Measurements from ENCODE around the gene ZNRF3. TPM values are rescaled to one million over a fixed set of nuclear protein-coding genes. Genes with fewer than 3 reads are reported as not detected.
A peak's percentile ranks its signal among the peaks of the same experiment; 100 is the strongest.

Gene ZNRF3
- total RNA-seq, 4 donors from 2014 or later = 12.9 to 29.7 (median 21.9) TPM

- Histone ChIP-seq H3K27ac (replicated peaks in 1 of 4) (peak overlapping the region; percentile 70 to 80 (median 77)), H3K4me1 (peaks cover 41 to 90% (median 77%) of the 10 kb centered on the region in 4 donors), H3K4me3 (no peak overlapping the region), H3K9me3 (no peaks in the 10 kb centered on the region), H3K27me3 (no peaks in the 10 kb centered on the region), H3K36me3 (no peaks in the 10 kb centered on the region)
- 43% methylated on average over 10 of the region's 10 CpGs for WGBS
- intact Hi-C loops (cut with DNase I) = no loop called here
- TF ChIP-seq POLR2AphosphoS5 (IDR thresholded peaks at IDR 0.05) = peak; percentile 15 to 36
- no peak for TF ChIP-seq POLR2A (IDR thresholded peaks at IDR 0.05; ENCODE audit: low read depth)
- DNase-seq (ENCODE audit: extremely low spot score) = no peak
Measured at GRCh38 chr22:28911777-28912669, 28.7 kb downstream of the ZNRF3 start.

DNA sequence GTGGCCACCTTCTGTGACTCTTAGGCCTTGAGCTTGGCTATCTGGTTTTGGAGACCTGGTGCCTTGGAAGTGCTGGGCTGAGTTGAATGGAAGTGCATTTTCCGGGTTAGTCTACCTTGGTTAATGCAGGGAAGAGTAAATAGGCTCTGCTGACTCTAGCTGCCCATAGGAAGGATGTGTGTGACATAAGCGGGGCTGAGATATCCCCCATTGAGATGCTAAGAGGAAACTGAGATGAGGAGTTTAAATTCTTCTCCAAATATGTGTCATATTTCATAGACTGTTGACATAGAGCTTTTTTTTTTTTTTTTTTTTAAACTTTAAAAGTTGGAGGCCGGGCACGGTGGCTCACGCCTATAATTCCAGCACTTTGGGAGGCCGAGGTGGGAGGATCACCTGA, 30.8 kb downstream of the ZNRF3 start:
- H3K27ac ChIP-seq (replicated peaks in 1 of 4) = peak overlapping the region; percentile 70 to 80 (median 77)
- intact Hi-C loops (cut with DNase I) = no loop called here
- H3K4me1 ChIP-seq = peaks cover 51 to 94% (median 82%) of the 10 kb centered on the region in 4 donors
- H3K4me3 ChIP-seq = no peak overlapping the region
- 62% methylated on average over 6 of the region's 6 CpGs for WGBS
- no peaks in the 10 kb centered on the region for H3K27me3 ChIP-seq
- DNase-seq (ENCODE audit: extremely low spot score) = no peak
- no peaks in the 10 kb centered on the region for H3K36me3 ChIP-seq
- TF ChIP-seq CTCF (IDR thresholded peaks at IDR 0.05) (no peak), EP300 (IDR thresholded peaks at IDR 0.05) (no peak), POLR2AphosphoS5 (IDR thresholded peaks at IDR 0.05) (no peak), POLR2A (IDR thresholded peaks at IDR 0.05; ENCODE audit: low read depth) (no peak)
- H3K9me3 ChIP-seq = no peaks in the 10 kb centered on the region

DNA sequence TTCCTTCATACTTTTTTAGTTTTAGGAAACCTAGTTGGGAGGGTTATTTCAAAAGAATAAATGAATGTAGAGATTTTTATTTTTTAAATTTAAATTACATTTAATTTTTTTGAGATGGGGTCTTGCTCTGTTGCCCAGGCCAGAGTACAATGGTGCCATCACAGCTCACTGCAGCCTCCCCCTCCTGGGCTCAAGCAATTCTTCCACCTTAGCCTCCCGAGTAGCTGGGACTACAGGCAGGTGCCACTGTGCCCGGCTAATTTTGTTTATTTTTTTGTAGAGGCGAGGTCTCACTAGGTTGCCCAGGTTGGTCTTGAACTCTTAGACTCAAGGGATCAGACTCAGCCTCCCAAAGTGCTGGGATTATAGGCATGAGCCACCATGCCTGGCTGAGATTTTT, 32.6 kb downstream of the ZNRF3 start:
- Histone ChIP-seq H3K27ac (replicated peaks in 1 of 4) (no peak overlapping the region), H3K9me3 (no peaks in the 10 kb centered on the region), H3K27me3 (no peaks in the 10 kb centered on the region), H3K4me3 (no peak overlapping the region), H3K36me3 (no peaks in the 10 kb centered on the region), H3K4me1 (peaks cover 46 to 90% (median 77%) of the 10 kb centered on the region in 4 donors)
- TF ChIP-seq CTCF (IDR thresholded peaks at IDR 0.05) = no peak
- no peak for TF ChIP-seq POLR2A (IDR thresholded peaks at IDR 0.05; ENCODE audit: low read depth)
- no peak for TF ChIP-seq POLR2AphosphoS5 (IDR thresholded peaks at IDR 0.05)
- no peak for TF ChIP-seq EP300 (IDR thresholded peaks at IDR 0.05)
- intact Hi-C loops (cut with DNase I) = no loop called here
- 74% methylated on average over 3 of the region's 3 CpGs for WGBS
- DNase-seq (ENCODE audit: extremely low spot score) = no peak

DNA sequence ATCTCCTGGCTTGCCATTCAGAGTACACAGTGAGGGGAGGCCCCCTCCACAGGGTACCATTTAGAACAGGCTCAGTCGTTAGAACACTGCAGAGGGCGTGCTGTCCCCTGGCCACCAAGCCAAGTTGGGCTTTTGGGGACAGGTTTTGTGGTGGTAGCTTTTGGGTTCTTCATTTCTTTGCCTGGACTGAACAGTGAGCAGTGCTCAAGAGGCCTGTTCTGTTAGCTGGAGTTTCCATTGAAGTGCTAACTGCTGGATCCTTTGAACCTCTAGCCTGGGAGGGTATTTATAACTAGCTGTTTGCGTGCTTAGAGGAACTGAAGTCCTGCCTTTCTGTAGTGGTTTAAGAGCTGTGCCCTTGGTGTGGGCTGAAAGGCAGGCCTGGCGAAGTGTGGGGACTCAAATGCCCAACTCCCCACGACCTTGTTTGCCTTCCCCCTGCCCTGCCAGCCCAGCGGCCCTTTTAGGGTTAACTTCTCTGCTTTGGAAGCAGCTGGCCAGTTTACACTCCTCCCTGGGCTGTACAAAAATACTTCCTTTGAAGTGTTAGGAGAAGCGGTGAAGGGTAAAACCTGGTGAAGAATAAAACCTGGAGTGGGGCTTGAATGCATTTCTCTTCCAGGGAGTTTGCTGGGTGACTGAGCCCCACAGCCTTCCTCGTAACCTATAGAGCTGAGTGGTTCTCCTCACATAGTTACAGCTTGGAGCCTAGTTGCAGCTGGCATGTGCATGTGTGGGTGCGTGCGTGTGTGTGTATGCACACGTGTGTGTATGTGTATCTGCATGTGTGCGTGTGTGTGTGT, 34.6 kb downstream of the ZNRF3 start:
- H3K27ac ChIP-seq (replicated peaks in 1 of 4) = peak overlapping the region; percentile 73 to 82 (median 78)
- H3K9me3 ChIP-seq = no peaks in the 10 kb centered on the region
- peak overlapping the region in 3 of 4 donors; percentile 2 to 17 (median 15) for H3K4me3 ChIP-seq
- TF ChIP-seq CTCF (IDR thresholded peaks at IDR 0.05) (no peak), POLR2AphosphoS5 (IDR thresholded peaks at IDR 0.05) (peak; percentile 11 to 26)
- H3K36me3 ChIP-seq = no peaks in the 10 kb centered on the region
- WGBS = 37% methylated on average over 9 of the region's 12 CpGs
- no peaks in the 10 kb centered on the region for H3K27me3 ChIP-seq
- no peak for DNase-seq (ENCODE audit: extremely low spot score)
- intact Hi-C loops (cut with DNase I) = no loop called here
- H3K4me1 ChIP-seq = peaks cover 33 to 90% (median 75%) of the 10 kb centered on the region in 4 donors
